COLO668 (cell line): Measurements from ENCODE around the gene ZBED5.
A peak's percentile ranks its signal among the peaks of the same experiment; 100 is the strongest.
"Not testable (repeated sequence)": the region's sequence is repeated elsewhere in the genome, so short reads cannot be mapped to it uniquely, and the experiment has no call there.

Source experiments
- DNase-seq: peaks from one replicate; lab custom pipeline; 2025; ENCODE audit not compliant: unreplicated experiment; lab: John Stamatoyannopoulos, UW

The ZBED5 gene

DNA sequence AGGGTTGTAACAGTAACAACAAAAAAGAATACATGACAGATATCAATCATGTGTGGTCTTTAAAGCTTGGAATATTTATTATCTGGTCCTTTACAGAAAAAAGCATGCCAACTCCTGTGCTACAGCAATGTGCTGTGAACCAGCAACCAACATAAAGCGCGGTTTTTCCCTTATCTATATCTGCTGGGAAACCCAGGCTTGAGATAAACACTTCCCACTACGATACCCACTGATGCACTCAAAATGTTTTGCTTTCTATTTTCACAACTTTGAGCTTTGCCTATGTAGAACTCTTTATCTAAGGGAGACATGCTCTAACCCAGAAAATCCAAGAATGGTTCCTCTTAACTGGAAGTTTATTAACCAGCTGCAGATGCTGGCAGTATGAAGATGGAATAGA is 19.0 kb downstream of the ZBED5 start:
- no peak for DNase-seq

DNA sequence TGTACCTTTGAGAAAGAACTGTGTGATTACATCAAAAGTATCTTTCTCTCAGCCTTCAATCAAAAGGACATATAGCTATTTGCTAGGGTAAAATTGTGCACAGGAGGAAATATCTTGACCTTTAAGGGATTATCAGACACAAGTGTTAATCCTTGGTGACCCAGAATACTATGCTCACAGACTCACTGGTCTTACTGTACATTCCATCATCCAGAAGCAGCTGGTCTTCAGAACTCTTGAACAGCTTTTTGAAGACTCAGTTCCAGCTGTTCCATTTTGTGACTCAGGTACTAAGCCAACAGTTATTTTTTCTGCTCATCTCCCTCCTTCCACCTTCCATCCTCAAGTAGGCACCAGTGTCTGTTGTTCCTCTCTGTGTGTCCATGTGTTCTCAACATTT is 19.8 kb downstream of the ZBED5 start:
- DNase-seq: no peak

DNA sequence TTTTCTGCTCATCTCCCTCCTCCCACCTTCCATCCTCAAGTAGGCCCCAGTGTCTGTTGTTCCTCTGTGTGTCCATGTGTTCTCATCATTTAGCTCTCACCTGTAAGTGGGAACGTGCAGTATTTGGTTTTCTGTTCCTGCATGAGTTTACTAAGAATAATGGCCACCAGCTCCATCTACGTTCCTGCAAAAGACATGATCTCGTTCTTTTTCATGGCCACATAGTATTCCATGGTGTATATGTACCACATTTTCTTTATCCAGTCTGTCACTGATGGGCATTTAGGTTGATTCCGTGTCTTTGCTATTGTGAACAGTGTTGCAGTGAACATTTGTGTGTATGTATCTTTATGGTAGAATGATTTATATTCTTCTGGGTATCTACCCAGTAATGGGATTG is 21.0 kb downstream of the ZBED5 start:
- not testable (repeated sequence) for DNase-seq

DNA sequence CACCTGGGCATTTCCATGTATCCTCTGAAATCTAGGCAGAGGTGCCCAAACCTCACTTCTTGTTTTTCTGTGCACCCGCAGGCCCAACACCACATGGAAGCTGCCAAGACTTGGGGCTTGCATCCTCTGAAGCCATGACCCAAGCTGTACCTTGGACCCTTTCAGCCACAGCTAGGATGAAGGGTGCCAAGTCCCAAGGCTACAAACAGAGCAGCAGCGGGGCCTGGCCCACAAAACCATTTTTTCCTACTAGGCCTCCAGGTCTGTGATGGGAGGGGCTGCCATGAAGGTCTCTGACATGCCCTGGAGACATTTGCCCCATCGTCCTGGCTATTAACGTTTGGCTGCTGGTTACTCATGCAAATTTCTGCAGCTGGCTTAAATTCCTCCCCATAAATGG is 28.7 kb downstream of the ZBED5 start:
- DNase-seq: no peak

DNA sequence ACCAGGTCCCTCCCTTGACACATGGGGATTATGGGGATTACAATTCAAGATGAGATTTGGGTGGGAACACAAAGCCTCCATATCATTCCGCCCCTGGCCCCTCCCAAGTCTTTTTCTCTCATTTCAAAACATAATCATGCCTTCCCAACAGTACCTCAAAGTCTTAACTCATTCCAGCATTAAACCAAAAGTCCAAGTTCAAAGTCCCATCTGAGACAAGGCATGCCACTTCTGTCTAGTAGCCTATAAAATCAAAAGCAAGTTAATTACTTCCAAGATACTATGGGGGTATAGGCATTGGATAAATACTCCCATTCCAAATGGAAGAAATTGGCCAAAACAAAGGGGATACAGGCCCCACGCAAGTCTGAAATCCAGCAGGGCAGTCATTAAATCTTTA is 29.5 kb downstream of the ZBED5 start:
- no peak for DNase-seq

DNA sequence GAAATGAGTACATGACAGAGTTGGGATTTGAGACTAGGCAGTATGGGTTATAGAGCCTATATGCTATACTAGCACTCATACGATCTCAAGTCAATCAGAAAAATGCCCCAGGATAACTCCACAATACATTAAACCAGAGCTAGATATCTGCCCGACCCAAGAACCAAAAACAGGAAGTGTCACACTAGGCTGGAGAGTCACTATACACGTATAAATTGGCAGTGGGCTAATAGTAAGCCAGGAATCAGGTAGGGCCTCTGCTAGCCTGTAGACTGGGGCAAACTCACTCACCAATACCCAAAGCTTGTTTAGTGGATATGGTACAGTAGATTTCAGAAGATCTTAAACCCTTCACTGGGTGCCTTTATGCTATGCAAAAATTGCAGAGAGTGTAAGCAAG is 33.0 kb downstream of the ZBED5 start:
- DNase-seq: no peak

DNA sequence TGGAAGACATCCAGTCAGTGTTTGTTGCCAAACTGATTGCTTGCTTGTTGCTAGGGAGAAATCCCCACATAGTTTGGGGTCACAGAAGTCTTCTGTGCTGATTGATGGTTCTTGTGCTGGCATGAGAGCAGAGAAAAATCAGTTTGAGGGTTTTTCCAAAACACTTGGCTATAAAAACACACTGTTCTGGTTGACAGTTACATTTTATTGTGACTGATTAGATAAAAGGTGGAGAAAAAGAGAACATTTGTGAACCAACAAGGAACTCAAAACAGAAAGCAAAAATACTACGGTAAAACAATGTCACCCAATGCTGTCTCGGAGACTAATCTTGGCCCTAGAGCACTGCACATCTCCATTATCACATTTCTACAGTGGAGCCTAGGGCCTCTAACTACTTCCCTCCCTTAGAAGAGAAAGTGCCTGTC is 34.7 kb downstream of the ZBED5 start:
- DNase-seq: no peak

DNA sequence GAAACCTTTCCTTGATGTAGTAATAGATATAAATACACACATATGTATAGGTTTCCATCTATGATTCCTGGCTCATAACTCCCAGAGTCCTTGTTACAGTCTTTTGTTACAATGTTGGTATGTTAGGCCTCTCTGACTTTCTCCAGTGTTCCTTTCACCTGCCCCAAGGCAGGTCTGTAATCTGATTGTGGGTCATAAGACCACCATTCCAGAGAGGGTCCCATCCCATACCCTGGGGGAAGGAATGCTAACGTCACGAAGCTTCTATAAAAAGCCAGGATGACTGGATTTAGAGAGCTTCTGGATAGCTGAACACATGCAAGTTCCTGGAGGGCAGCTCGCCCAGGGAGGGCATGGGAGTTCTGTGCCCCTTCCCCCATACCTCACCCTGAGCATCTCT is 35.4 kb downstream of the ZBED5 start:
- not testable (repeated sequence) for DNase-seq

DNA sequence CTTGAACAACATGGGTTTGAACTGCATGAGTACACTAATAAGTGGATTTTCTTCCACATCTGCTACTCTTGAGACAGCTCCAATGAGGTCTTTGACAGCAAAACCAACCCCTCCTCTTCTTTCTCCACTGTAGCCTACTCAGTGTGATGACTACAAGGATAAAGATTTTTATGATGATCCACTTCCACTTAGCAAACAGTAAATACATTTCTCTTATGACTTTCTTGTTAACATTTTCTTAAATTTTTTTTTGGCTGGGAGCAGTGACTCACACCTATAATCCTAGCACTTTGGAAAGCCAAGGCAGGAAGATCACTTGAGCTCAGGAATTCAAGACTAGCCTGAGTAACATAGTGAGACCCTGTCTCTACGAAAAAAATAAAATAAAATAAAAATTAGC is 39.3 kb downstream of the ZBED5 start:
- no peak for DNase-seq

DNA sequence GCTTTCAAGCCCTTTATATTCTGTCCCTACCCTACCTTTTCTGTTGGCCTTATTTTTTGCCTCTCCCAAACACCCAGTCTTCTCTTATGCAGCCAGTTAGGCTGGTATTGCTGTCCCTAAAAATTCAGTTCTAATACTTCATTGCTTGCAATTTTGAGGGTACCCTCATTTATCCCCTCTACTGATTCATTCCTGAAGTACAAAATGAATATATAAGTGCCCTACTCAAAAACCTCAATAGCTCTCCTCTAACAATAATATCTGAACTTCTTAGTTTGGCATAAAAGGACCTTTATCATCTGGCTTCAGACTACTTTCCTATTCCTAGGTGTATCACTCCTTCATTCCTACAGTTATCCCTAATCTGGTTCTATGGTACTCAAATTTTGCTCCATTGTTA is 43.9 kb downstream of the ZBED5 start:
- DNase-seq: no peak

DNA sequence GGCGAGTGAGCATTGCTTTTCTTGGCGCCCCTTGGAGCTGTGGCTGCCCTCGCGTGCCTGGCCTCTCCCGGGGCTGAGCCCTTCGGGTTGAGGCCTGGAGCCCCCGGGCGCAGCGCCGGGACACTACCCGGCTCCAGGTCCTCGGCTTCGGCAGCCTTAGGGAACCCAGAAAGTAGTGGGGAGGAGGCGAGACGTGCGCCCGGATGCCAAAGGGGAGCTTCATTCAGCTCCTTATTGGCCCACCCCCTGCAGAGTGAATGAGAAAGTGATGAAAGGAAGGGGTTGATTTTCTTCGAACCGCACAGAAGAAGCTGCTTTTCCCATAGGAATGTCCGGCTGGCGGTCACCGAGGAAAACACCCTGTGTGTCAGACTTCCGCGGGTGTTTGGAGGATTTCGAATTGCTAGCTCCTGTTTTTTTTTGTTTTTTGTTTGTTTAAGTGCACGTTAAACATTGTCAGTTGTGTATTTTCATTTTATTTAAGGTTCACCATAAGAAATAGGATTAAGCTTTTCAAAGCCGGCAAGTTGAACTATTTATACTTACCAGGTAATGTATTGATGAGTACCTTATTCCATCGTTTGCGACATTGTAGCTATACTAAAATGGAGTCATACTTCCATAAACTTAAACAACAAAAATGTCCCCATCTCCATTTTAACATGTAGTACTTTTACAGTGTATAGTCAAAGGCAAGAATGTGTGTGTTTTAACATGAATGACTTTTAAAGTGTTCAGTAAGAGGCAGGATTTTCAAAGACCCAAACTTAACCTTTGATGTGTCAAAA is 48.3 kb downstream of the ZBED5 start:
- peak; percentile 74 for DNase-seq

DNA sequence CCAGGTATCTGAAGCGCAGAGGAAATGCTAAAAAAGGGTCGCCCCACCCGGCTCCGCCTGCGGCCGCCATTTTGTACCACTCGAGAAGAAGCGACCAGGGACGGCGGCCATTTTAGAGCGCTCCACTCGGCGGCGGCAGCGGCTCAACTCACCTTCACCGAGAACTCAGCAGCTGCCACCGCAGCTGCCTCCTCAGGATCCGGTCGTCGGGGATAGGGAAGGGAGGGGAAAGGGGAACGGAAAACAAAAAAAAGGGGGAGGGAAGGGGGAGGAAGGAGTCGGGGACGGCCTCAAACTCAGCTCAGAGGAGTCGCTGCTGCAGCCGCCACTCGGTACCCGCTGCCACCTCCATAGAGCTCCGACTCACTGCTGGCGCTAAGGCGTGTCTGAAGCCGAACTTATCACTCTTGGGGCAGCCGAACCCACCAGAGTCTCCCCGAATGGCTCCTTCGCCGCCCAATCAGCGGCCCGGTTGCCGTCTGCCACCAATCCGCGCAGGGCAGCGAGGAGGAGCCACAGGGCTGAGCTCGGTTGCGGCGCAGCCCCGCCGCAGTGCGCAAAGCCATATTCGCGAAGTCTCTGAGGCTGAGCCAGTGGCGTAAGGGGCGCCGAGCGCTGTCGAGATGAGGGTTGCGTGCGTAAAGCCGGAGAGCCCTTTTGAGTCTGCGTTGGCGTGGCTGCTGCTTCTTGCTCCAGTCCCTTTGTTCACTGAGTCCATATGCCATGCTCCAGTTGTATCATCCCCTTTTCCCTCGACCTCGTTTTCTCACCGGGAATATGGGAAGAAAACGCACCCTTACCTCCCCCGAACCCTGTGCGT is 49.1 kb downstream of the ZBED5 start, which contains the start of gene EIF4G2:
Gene EIF4G2, minus strand, starts transcription at position 374 of the 820 bp plus-strand sequence.
- peak; percentile 98 for DNase-seq

DNA sequence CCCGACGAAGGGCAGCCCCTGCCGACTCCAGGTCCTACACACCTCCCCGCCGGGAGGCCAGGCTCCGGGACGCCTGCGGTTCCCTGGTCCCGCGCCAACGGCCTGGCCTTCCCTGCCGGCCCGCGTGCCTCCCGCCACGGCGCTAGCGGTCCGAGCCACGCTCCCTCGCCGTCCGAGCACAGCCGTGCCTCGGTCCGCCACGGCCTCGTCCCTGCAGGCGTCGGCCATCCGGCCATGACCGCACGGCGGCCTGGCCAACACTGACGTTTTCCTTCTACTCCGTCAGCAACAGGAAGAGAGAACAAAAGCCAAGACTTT is 49.7 kb downstream of the ZBED5 start:
- no peak for DNase-seq

DNA sequence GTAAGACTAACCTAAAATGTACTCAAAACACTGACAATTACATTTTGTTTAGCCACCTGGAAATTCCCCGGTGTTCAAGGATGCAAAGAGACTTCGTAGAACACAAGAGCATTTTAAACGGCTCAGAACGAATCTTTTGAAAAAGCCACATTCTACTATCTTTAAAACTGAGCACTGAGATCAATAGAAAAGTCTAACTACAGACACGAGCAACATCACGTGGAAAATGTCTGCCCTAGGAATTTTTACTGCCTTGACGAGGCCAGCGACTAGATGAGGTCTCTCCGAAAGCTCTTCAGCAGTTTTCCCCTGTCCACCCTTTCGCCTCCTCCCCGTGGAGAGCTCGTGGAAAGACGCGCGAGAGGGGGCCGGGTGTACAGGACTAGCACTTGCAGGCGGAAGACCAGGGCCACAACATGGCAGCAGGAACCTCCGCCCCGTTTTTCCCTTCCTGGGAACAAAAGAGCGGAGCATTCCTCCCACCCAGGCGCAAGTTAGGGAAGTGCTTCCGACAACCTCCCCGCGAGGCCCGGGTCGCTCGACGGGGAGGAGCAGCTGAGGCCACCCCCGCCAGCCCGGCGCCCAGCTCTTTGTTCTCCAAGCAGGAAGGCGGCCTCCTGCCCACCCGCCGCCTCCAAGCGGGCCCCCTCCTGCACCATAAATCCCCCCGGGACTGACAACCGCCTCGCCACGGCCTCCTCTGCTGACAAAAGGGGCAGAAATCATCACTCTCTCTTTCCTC is 50.2 kb downstream of the ZBED5 start:
- DNase-seq: peak; percentile 68

DNA sequence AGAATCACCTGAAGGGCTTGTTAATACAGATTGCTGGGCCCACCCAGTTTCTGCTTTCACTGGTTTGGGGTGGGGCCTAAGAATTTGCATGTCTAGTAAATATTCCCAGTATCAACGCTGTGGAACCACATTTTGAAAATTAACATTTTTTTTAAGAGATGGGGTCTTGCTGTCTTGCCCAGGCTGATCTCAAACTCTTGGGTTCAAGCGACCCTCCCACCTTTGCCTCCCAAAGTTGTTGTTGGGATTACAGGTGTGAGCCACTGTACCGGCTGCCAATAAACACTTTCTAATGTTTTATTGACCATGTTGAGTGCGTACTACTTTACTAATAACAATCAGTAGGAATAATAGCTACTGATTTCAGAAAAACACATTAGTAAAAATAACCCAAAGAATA is 51.6 kb downstream of the ZBED5 start:
- DNase-seq: no peak

DNA sequence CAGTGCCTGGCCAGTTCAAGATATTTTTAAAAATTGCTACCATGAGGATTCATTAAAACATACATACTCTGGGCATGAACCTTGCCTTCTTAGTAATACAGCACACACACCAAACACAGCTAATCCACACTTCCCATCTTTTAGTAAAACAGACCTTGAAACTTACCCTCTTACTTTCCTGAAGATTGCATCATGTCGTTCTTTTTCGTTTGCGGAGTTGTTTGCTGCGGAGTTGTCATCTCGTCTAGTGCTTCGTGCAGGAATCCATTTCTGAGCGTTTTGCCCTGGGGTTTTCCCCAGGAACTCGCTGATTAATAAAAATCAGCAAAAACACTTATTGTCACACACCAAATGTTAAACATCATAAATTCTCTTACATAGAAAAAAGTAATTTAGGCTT is 52.1 kb downstream of the ZBED5 start:
- no peak for DNase-seq

DNA sequence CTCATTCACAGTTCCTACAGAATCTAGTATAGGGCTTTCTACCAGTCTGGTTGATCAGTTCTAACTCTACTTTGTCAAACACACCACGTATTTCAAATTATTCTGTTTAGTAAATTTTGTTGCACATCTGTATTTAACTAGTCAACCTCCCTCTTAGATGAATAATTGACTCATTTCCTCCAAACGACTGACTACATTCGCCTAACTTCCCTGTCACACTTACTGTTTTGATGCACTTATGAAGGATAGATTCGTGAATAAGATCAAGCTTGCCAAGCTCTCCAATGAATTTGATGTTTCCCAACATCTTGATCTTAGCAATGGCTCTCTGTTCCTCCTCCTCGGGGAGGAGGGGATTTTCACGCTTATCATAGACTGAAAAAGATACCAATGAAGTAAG is 54.2 kb downstream of the ZBED5 start:
- DNase-seq: no peak
